Glutamatergic neuron (in vitro differentiated cells): ENCODE data around the gene CAPRIN1. TPM values are rescaled to one million over a fixed set of nuclear protein-coding genes. Genes with fewer than 3 reads are reported as not detected.

Experiments used
- DNase-seq: peaks from one replicate; pipeline ENCODE4 v3.0.0; 2022
- H3K27ac Mint-ChIP-seq: one replicate; pipeline ENCODE4 v1.8.0; 2020; ENCODE audit warnings: mild to moderate bottlenecking, mixed read lengths, inconsistent platforms; ENCODE audit not compliant: unreplicated experiment
- H3K27me3 Mint-ChIP-seq: one replicate; pipeline ENCODE4 v1.8.0; 2020; ENCODE audit warnings: mild to moderate bottlenecking, moderate library complexity, mixed read lengths, inconsistent platforms; ENCODE audit not compliant: unreplicated experiment
- H3K36me3 Mint-ChIP-seq: one replicate; pipeline ENCODE4 v1.8.0; 2020; ENCODE audit warnings: mild to moderate bottlenecking, mixed read lengths, inconsistent platforms; ENCODE audit not compliant: unreplicated experiment
- H3K4me1 Mint-ChIP-seq: one replicate; pipeline ENCODE4 v1.8.0; 2020; ENCODE audit warnings: mild to moderate bottlenecking, low read depth, mixed read lengths, inconsistent platforms; ENCODE audit not compliant: unreplicated experiment
- H3K4me3 Mint-ChIP-seq: one replicate; pipeline ENCODE4 v1.8.0; 2020; ENCODE audit warnings: mild to moderate bottlenecking, mixed read lengths, inconsistent platforms; ENCODE audit not compliant: unreplicated experiment
- H3K9me3 Mint-ChIP-seq: one replicate; pipeline ENCODE4 v1.8.0; 2020; ENCODE audit warnings: mild to moderate bottlenecking, moderate library complexity, mixed read lengths, inconsistent platforms; ENCODE audit not compliant: unreplicated experiment
- total RNA-seq: library from RNA; stranded (reverse); fragmentation: NEBNext Ultra II Directional; extraction: Animal tissue kit (Norgen Biotek cat#: 25700); gene quantifications from one replicate; pipeline ENCODE4 v1.2.1, GENCODE V29; 2021; ENCODE audit not compliant: unreplicated experiment
- TF ChIP-seq, protein P1 (sequence below): fragments of 200-600 bp; sonication (generic); IDR thresholded peaks from one replicate; pipeline ENCODE4 v1.5.0; 2021; ENCODE audit not compliant: partially characterized antibody, unreplicated experiment

The CAPRIN1 gene
- total RNA-seq, 1 donor from 2014 or later = 356 TPM

DNA sequence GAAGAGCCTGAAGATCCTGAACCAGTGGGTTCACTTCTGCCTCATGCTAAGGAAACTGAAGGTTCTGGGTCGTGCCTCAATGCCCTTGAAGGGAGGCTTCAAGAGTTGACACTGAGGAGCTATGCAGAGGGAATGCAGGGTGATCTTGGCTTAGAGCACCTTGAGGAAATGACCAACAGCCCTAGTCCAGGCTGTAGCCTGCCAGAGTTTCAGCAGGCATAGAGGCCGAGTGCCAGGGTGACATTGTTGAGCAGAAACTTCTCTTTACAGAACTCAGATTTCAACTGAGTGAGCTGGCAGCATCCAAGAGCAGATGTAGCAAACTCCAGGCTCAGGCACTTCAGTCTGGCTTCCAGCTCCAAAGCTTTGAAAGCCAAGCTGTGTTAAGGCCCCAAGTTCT, 23.1 kb upstream of the CAPRIN1 start:
- Mint-ChIP-seq H3K9me3 (no peaks in the 10 kb centered on the region), H3K4me3 (no peak overlapping the region), H3K27me3 (peaks cover 2% of the 10 kb centered on the region), H3K4me1 (peaks cover 5% of the 10 kb centered on the region), H3K36me3 (no peaks in the 10 kb centered on the region), H3K27ac (no peak overlapping the region)
- TF ChIP-seq, protein P1, sequence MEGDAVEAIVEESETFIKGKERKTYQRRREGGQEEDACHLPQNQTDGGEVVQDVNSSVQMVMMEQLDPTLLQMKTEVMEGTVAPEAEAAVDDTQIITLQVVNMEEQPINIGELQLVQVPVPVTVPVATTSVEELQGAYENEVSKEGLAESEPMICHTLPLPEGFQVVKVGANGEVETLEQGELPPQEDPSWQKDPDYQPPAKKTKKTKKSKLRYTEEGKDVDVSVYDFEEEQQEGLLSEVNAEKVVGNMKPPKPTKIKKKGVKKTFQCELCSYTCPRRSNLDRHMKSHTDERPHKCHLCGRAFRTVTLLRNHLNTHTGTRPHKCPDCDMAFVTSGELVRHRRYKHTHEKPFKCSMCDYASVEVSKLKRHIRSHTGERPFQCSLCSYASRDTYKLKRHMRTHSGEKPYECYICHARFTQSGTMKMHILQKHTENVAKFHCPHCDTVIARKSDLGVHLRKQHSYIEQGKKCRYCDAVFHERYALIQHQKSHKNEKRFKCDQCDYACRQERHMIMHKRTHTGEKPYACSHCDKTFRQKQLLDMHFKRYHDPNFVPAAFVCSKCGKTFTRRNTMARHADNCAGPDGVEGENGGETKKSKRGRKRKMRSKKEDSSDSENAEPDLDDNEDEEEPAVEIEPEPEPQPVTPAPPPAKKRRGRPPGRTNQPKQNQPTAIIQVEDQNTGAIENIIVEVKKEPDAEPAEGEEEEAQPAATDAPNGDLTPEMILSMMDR = no peak
- DNase-seq = no peak

DNA sequence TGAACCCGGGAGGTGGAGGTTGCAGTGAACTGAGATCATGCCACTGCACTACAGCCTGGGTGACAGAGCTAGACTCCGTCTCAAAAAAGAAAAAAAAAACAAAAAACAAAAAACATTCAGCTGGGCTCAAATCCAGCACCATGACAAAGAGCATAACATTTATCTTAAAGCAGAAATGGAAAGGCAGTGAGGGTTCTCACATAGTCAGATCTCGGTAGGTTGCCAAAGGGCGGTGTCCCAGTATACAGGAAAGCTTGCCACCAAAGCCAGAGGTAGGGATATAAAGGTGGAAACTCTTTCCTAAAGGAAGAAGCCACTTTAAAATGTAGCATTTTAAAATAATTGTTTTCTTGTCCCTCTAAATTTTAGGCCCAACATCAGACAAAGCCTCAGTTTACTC, 22.4 kb upstream of the CAPRIN1 start:
- Mint-ChIP-seq H3K4me1 (peaks cover 5% of the 10 kb centered on the region), H3K36me3 (no peaks in the 10 kb centered on the region), H3K27ac (no peak overlapping the region), H3K9me3 (no peaks in the 10 kb centered on the region), H3K27me3 (peaks cover 2% of the 10 kb centered on the region), H3K4me3 (no peak overlapping the region)
- no peak for DNase-seq
- TF ChIP-seq, protein P1 = no peak

DNA sequence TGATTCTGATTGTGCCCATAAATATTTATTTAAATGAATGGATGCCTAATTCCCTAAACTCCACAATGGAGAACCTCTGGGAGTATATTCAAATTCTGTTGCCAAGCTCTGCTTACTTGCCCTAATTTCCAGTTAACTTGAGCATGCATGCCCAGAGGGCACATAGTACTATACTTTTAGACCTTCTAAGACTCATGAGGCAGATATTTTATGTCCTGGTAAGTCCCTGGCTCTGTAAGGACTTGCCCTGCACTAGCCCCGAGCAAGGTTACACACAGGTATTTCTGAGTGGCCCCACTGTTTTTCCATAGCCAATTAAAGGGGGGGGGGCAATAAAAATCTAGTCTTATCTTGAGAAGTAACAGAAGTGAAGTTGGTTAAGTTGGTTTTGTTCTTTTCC, 21.1 kb upstream of the CAPRIN1 start:
- no peak for DNase-seq
- H3K27me3 Mint-ChIP-seq = peaks cover 8% of the 10 kb centered on the region
- H3K4me1 Mint-ChIP-seq = peaks cover 5% of the 10 kb centered on the region
- TF ChIP-seq, protein P1 = no peak
- no peak overlapping the region for H3K27ac Mint-ChIP-seq
- no peak overlapping the region for H3K4me3 Mint-ChIP-seq
- H3K36me3 Mint-ChIP-seq = no peaks in the 10 kb centered on the region
- H3K9me3 Mint-ChIP-seq = peaks cover 2% of the 10 kb centered on the region

DNA sequence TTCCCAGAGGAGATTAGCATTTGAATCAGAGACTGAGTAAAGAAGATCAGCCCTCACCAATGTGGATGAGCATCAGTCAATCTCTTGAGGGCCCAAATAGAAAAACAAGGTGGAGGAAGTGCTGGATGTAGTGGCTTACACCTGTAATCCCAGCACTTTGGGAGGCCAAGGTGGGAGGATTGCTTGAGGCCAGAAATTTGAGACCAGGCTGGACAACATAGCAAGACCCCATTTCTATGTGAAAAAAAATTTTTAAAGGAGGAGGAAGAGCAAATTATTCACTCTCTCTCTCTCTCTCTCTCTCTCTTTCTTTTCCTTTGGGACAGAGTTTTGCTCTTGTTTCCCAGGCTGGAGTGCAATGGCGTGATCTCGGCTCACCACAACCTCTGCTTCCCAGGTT, 18.1 kb upstream of the CAPRIN1 start:
- peaks cover 4% of the 10 kb centered on the region for H3K9me3 Mint-ChIP-seq
- no peaks in the 10 kb centered on the region for H3K36me3 Mint-ChIP-seq
- TF ChIP-seq, protein P1 = no peak
- no peak overlapping the region for H3K4me3 Mint-ChIP-seq
- peaks cover 8% of the 10 kb centered on the region for H3K27me3 Mint-ChIP-seq
- no peak for DNase-seq
- H3K27ac Mint-ChIP-seq = no peak overlapping the region
- peaks cover 12% of the 10 kb centered on the region for H3K4me1 Mint-ChIP-seq

DNA sequence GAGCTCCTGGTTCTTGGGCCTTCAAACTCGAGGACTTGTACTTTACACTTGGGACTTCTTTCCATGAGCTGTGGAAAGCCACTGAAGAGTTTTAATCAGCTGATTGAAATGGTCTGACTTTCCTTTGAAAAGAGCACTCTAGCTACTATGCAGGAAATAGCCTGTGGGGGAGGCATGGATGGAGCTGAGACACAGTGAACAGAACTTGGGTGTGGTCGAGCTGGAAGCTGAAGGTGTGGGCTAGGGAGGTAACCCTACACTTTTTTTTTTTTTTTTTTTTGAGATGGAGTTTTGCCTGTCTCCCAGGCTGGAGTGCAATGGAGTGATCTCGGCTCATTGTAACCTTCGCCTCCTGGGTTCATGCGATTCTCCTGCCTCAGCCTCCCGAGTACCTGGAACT, 17.5 kb upstream of the CAPRIN1 start:
- peaks cover 8% of the 10 kb centered on the region for H3K27me3 Mint-ChIP-seq
- TF ChIP-seq, protein P1 = no peak
- no peak overlapping the region for H3K27ac Mint-ChIP-seq
- DNase-seq = no peak
- H3K4me1 Mint-ChIP-seq = peaks cover 12% of the 10 kb centered on the region
- H3K4me3 Mint-ChIP-seq = no peak overlapping the region
- H3K9me3 Mint-ChIP-seq = peaks cover 5% of the 10 kb centered on the region
- no peaks in the 10 kb centered on the region for H3K36me3 Mint-ChIP-seq
